ENCODE measurements around the gene POLR2E. TPM values are rescaled to one million over a fixed set of nuclear protein-coding genes. Genes with fewer than 3 reads are reported as not detected.
"Not testable (repeated sequence)": the region's sequence is repeated elsewhere in the genome, so short reads cannot be mapped to it uniquely, and the experiment has no call there.

Gene POLR2E
- total RNA-seq, 1 donor from 2014 or later, result 140 TPM

DNA sequence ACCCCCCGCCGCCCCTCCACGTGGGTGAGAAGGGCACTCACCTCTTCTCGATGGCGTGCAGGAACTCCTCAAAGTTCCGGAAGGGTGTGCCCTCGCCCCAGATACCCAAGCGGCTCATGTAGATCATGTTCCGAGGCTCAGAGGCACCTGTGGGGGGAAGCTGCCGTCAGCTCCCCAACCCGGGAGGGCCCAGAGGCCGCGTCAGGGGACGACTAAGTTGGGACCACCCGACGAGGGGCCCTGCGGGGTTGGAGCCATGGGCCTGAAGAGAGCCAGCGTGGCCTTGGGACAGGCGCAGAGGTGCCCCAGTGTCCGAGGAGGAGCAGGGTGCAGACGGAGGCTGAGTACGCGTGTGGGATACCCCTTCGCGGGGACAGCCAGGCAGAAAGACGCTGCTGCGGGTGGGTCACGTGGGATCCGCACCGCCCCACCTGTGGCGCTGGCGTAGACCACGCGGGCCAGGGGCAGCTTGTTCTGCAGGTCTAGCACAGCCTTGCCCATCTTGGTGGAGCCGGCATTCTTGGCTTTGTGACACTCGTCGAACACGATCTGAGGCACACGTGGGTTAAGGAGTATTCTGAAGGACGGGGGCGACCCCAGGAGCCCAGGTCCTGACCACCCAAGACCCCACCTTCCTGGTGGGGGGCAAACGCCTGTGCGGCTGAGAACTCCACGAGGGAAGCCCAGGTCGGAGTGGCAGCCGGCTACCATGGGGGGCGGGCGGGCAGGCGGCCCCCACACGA, 24.5 kb upstream of the POLR2E start:
- Histone ChIP-seq H3K9me3 (replicated peaks) (no peaks in the 10 kb centered on the region), H3K36me3 (peaks cover 93% of the 10 kb centered on the region), H3K27me3 (ENCODE audit: low read depth) (no peaks in the 10 kb centered on the region), H3K27ac (replicated peaks) (no peak overlapping the region), H3K4me3 (no peak overlapping the region), H3K4me1 (no peaks in the 10 kb centered on the region)
- intact Hi-C loops (cut with micrococcal nuclease), result loop anchor here (10.0 kb wide), 1 partner anchor 65 kb away; no protein-coding TSS in a partner anchor
- TF ChIP-seq, protein P1, sequence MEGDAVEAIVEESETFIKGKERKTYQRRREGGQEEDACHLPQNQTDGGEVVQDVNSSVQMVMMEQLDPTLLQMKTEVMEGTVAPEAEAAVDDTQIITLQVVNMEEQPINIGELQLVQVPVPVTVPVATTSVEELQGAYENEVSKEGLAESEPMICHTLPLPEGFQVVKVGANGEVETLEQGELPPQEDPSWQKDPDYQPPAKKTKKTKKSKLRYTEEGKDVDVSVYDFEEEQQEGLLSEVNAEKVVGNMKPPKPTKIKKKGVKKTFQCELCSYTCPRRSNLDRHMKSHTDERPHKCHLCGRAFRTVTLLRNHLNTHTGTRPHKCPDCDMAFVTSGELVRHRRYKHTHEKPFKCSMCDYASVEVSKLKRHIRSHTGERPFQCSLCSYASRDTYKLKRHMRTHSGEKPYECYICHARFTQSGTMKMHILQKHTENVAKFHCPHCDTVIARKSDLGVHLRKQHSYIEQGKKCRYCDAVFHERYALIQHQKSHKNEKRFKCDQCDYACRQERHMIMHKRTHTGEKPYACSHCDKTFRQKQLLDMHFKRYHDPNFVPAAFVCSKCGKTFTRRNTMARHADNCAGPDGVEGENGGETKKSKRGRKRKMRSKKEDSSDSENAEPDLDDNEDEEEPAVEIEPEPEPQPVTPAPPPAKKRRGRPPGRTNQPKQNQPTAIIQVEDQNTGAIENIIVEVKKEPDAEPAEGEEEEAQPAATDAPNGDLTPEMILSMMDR (IDR thresholded peaks at IDR 0.05; ENCODE audit: borderline replicate concordance), result no peak
- DNase-seq, result no peak

DNA sequence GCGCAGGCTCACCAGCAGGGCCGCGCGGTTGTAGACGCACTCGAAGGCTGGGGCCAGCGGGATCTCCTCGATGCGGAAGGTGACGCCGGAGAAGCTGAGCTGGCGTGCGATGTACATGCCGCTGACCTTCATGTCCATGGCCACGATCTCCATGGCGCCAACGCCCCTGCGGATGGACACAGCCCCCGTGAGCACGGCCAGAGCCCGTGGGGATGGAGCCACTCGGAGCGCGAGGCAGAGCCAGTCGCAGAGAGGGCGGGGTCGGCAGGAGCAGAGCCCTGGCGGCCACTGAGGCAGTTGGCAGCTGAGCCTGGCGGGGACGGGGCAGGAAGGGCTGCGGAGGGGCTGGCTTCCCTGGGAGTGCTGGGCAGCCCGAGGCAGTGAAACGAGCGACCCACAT, 23.8 kb upstream of the POLR2E start:
- no peak for DNase-seq
- Histone ChIP-seq H3K27me3 (ENCODE audit: low read depth) (no peaks in the 10 kb centered on the region), H3K27ac (replicated peaks) (no peak overlapping the region), H3K4me3 (no peak overlapping the region), H3K9me3 (replicated peaks) (no peaks in the 10 kb centered on the region), H3K36me3 (peaks cover 91% of the 10 kb centered on the region), H3K4me1 (peaks cover 3% of the 10 kb centered on the region)
- intact Hi-C loops (cut with micrococcal nuclease), result no loop called here
- TF ChIP-seq, protein P1 (IDR thresholded peaks at IDR 0.05; ENCODE audit: borderline replicate concordance), result no peak

DNA sequence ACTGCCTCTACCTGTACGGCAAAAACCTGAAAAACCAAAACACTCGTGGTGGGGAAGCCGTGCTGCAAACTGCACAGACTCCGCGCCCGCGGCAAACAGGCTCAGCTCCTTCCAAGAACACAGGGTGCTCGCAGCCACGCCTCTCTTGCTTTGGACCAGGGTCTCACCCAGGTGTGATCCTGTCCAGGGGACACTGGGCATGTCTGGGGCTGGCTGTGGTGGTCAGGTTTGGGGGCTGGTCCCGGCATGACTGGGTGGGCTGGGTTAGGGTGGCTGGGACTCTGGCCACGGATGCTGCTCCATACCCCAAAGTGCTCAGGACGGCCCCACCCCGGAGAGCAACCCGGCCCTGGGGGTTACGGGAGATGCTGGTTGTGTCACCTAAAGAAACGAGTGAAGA, 22.5 kb upstream of the POLR2E start:
- Histone ChIP-seq H3K36me3 (peaks cover 82% of the 10 kb centered on the region), H3K27me3 (ENCODE audit: low read depth) (no peaks in the 10 kb centered on the region), H3K27ac (replicated peaks) (no peak overlapping the region), H3K4me3 (no peak overlapping the region), H3K9me3 (replicated peaks) (no peaks in the 10 kb centered on the region), H3K4me1 (peaks cover 16% of the 10 kb centered on the region)
- DNase-seq, result no peak
- TF ChIP-seq, protein P1 (IDR thresholded peaks at IDR 0.05; ENCODE audit: borderline replicate concordance), result no peak
- intact Hi-C loops (cut with micrococcal nuclease), result no loop called here

DNA sequence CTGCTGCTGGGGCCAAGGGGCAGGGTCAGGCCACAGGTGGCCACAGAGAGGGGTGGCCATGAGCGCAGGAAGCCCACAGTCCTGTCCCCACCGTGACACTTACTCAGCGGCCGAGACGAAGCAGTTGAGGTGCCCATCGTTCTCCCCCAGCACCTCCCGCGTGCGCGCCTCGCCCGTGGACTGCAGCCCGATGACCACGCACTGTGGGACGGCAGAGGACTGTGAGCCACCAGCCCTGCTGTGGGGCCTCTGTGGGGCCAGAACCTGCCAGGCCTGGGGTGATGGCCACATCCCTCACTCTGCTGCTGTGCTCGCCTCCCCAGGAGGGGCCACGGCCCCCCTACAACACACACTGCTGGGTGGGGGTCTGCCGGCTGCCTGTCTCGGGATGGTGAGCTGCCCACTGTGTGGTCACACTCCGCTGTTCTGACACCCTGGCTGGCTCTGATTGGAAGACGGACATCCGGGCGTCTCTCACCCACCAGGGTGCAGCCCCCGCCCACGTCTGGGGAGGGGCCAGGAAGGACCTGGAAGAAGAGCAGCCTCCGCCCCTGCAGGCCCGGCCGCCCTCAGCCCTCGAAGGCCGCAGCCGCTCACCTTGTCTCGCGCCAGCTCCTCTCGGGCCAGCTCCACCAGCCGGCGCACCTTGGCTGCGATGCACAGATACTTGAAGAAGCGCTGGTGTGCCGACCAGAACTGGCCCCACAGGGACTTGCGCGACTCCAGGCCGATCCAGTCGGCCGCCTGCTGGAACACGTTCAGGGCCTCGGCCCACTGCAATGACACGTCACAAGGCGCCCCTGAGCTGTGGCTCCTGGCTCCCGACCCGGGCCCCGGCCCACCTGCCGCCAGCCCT, 21.8 kb upstream of the POLR2E start:
- Histone ChIP-seq H3K36me3 (peaks cover 82% of the 10 kb centered on the region), H3K27ac (replicated peaks) (no peak overlapping the region), H3K4me1 (peaks cover 23% of the 10 kb centered on the region), H3K9me3 (replicated peaks) (no peaks in the 10 kb centered on the region), H3K4me3 (no peak overlapping the region), H3K27me3 (ENCODE audit: low read depth) (no peaks in the 10 kb centered on the region)
- TF ChIP-seq, protein P1 (IDR thresholded peaks at IDR 0.05; ENCODE audit: borderline replicate concordance), result no peak
- no peak for DNase-seq
- intact Hi-C loops (cut with micrococcal nuclease), result no loop called here

DNA sequence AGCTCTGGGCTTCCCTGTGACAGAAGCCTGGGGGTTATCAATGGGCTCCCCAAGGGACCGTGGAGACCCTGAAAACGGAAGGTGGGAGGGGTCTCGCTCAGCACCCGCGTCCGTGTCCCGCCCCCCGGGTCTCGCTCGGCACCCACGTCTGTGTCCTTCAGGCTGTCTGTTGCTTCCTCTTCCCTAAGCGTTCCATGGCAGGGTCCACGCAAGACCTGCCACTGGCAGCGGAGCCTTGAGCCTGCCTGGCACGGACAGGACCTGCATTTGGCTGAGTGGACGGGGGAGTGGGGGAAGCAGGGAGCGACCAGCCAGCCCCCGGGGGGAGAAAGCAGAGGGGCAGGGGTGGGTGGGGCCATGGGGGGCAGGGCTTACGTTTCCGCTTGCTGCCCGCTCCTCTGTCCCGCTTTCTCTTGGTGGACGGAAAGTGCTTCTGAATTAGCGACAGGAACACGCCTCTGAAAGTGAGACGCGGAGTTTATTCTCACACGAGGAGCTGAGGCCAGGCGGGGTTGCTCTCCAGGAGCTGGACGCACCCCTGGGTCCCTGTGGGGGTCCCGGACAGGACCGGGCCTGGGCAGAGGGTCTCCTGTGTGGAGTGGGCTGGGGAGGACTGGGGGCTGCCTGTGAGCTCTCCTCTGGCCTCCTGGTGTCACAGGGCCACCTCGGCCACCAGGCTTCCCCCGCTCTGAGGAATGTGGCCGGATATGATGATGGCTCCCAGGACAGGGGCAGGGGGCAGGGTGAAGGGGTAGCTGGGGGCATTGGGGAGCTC, 20.7 kb upstream of the POLR2E start:
- intact Hi-C loops (cut with micrococcal nuclease), result no loop called here
- H3K27me3 ChIP-seq (ENCODE audit: low read depth), result no peaks in the 10 kb centered on the region
- H3K9me3 ChIP-seq (replicated peaks), result no peaks in the 10 kb centered on the region
- no peak overlapping the region for H3K27ac ChIP-seq (replicated peaks)
- H3K4me1 ChIP-seq, result peaks cover 29% of the 10 kb centered on the region
- no peak for DNase-seq
- H3K36me3 ChIP-seq, result peaks cover 78% of the 10 kb centered on the region
- H3K4me3 ChIP-seq, result no peak overlapping the region
- TF ChIP-seq, protein P1 (IDR thresholded peaks at IDR 0.05; ENCODE audit: borderline replicate concordance), result no peak

DNA sequence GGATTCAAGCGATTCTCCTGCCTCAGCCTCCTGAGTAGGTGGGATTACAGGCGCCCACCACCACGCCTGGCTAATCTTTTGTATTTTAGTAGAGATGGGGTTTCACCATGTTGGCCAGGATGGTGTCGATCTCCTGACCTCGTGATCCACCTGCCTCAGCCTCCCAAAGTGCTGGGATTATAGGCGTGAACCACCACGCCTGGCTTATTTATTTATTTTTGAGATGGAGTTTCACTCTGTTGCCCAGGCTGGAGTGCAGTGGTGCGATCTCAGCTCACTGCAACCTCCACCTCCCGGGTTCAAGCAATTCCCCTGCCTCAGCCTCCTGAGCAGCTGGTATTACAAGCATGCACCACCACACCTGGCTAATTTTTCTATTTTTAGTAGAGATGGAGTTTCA, 19.6 kb upstream of the POLR2E start:
- peaks cover 29% of the 10 kb centered on the region for H3K4me1 ChIP-seq
- DNase-seq; H3K9me3 ChIP-seq (replicated peaks); intact Hi-C loops (cut with micrococcal nuclease); H3K27me3 ChIP-seq (ENCODE audit: low read depth); H3K27ac ChIP-seq (replicated peaks); H3K4me3 ChIP-seq: not testable (repeated sequence)
- H3K36me3 ChIP-seq, result peaks cover 76% of the 10 kb centered on the region

All from left ventricle myocardium inferior (tissue), 1 donor.